Mesothelial cell of epicardium (in vitro differentiated cells): Measurements from ENCODE around the gene ASIC1. TPM values are rescaled to one million over a fixed set of nuclear protein-coding genes. Genes with fewer than 3 reads are reported as not detected.

Experiments used
- DNase-seq, 2 experiments: peaks; one replicate each; pipeline ENCODE4 v3.0.0; 2021; ENCODE audit warnings: low spot score in 2 of 2; ENCODE audit not compliant: unreplicated experiment in 2 of 2
- H3K27ac Mint-ChIP-seq: 2 replicates; pipeline ENCODE4 v1.8.0; 2021; ENCODE audit warnings: mixed read lengths
- H3K27me3 Mint-ChIP-seq: 2 replicates; pipeline ENCODE4 v1.8.0; 2021; ENCODE audit warnings: low read depth, mixed read lengths
- H3K36me3 Mint-ChIP-seq: 2 replicates; pipeline ENCODE4 v1.8.0; 2021; ENCODE audit warnings: mixed read lengths
- H3K4me1 Mint-ChIP-seq: 2 replicates; pipeline ENCODE4 v1.8.0; 2021; ENCODE audit warnings: mixed read lengths
- H3K4me3 Mint-ChIP-seq: 2 replicates; pipeline ENCODE4 v1.8.0; 2021; ENCODE audit warnings: mild to moderate bottlenecking, moderate library complexity, mixed read lengths
- H3K9me3 Mint-ChIP-seq: 2 replicates; pipeline ENCODE4 v1.8.0; 2021; ENCODE audit warnings: mixed read lengths
- total RNA-seq: library from RNA; stranded (reverse); gene quantifications from 3 replicates; pipeline ENCODE4 v1.2.1, GENCODE V29; 2021
- TF ChIP-seq, protein P1 (sequence below): fragments of 200-600 bp; sonication (generic); IDR thresholded peaks from one replicate; pipeline ENCODE4 v1.5.0; 2021; ENCODE audit warnings: antibody characterized with exemption; ENCODE audit not compliant: unreplicated experiment

ASIC1 gene
- total RNA-seq, 1 donor from 2014 or later: 6.1 TPM

DNA sequence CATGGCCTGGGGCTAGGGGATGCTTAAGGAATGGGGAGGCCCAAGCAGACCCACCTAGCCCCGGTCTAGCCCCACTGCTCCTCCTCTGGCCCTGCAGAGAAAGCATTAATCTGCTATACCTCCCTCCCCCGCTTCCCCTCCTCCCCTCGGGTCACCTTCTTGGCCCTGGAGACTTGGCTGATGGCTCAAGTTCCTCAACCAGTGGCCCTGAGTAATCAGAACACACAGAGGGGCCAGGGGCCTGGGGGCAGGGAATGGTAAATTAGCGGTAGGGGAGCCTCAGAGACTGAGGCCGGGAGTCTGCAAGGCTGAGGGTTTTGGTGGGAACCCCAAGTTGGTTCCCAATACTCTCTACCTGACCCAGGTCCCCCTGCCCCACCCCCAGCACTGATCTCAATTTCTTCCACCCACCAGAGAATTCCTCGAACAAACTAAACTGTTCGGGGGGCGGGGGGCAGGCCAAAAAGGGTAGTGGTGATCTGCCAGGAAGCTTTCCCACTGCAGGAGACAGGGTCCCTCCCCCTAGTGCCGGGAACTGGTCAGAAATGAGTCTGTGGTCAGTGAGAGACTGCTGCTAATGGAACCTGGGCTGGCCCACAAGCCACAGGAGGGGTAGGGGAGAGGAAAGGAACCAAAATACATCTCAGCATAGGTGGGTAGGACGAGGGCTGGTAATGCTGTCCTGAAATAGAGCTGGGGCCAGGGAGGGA lies 15.0 kb downstream of the ASIC1 start:
- Mint-ChIP-seq H3K4me1 (peaks cover 9% of the 10 kb centered on the region), H3K27ac (no peak overlapping the region), H3K9me3 (no peaks in the 10 kb centered on the region), H3K27me3 (no peaks in the 10 kb centered on the region), H3K4me3 (no peak overlapping the region), H3K36me3 (no peaks in the 10 kb centered on the region)
- DNase-seq: no peak
- TF ChIP-seq, protein P1, sequence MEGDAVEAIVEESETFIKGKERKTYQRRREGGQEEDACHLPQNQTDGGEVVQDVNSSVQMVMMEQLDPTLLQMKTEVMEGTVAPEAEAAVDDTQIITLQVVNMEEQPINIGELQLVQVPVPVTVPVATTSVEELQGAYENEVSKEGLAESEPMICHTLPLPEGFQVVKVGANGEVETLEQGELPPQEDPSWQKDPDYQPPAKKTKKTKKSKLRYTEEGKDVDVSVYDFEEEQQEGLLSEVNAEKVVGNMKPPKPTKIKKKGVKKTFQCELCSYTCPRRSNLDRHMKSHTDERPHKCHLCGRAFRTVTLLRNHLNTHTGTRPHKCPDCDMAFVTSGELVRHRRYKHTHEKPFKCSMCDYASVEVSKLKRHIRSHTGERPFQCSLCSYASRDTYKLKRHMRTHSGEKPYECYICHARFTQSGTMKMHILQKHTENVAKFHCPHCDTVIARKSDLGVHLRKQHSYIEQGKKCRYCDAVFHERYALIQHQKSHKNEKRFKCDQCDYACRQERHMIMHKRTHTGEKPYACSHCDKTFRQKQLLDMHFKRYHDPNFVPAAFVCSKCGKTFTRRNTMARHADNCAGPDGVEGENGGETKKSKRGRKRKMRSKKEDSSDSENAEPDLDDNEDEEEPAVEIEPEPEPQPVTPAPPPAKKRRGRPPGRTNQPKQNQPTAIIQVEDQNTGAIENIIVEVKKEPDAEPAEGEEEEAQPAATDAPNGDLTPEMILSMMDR: no peak

DNA sequence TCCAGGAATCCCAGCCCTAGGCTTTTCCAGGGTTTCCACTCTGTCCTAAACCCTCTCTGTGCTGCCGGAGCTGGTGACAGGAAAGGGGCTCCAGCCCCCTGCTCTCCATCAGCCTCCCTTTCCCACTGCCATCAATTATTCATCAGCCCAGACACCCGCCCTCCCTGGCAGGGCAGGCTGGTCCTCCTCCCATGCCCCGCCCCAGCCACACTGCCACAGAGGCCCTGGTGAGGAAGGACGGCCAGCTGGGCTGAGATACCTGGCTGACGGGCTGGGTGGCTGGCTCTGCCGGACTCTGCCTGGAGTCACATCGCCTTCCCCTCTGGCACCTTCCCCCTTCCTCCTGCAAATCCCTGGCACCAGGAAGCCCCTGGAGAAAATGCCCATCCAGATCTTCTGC lies 15.8 kb downstream of the ASIC1 start:
- Mint-ChIP-seq H3K4me3 (no peak overlapping the region), H3K27ac (no peak overlapping the region), H3K27me3 (no peaks in the 10 kb centered on the region), H3K4me1 (peaks cover 11% of the 10 kb centered on the region), H3K9me3 (no peaks in the 10 kb centered on the region), H3K36me3 (no peaks in the 10 kb centered on the region)
- TF ChIP-seq, protein P1: no peak
- no peak for DNase-seq

DNA sequence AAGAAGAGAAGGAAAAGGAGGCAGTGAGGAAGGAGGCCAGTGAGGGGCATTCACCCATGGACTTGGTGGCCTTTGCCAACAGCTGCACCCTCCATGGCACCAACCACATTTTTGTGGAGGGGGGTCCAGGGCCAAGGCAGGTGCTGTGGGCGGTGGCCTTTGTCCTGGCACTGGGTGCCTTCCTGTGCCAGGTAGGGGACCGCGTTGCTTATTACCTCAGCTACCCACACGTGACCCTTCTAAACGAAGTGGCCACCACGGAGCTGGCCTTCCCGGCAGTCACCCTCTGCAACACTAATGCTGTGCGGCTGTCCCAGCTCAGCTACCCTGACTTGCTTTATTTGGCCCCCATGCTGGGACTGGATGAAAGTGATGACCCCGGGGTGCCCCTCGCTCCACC lies 16.3 kb downstream of the ASIC1 start:
- H3K27ac Mint-ChIP-seq: no peak overlapping the region
- DNase-seq: no peak
- no peaks in the 10 kb centered on the region for H3K9me3 Mint-ChIP-seq
- H3K27me3 Mint-ChIP-seq: no peaks in the 10 kb centered on the region
- TF ChIP-seq, protein P1: no peak
- H3K4me1 Mint-ChIP-seq: peaks cover 11% of the 10 kb centered on the region
- no peak overlapping the region for H3K4me3 Mint-ChIP-seq
- H3K36me3 Mint-ChIP-seq: no peaks in the 10 kb centered on the region

DNA sequence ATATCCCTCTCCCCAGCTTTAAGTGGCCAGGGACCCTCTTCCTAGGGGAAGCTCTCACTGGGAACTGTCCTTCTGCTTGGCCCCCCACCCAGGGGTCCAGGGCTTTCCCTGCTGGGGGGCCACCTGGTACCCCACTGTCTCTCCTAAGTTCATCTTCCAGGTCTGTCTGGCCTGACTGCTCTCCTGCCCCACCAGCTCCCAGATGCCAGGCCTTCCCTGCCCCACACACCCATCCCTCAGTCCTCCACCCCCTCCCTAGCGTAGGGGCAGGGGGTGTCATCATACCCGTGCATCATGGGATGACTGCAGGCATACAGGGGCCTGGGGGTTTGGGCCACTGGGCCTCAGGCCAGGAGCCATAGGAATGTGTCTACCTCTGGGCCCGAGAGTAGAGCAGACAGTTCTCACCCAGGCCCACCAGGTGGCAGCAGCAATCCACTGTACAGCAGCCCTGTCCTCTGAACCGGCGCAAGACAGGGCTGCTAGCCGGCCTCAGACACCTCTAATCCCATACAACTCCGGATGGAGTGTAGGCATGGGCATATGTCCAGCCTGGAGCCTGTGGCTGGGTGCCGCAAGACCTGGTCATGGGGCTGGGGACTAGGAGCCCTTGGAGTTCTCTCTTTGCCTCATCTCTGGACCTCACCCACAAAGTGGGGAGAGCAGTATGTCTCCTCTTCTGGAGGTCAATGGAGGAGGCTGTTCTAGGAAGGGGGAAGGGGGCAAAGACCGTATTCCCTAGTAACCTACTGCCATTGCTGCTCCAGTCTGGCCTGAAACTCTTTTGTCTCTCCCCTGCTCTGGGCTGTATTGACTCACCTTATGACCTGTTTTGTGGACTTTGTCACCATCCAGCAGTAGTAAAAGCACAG lies 17.8 kb downstream of the ASIC1 start:
- Mint-ChIP-seq H3K27me3 (no peaks in the 10 kb centered on the region), H3K36me3 (no peaks in the 10 kb centered on the region), H3K4me1 (peaks cover 9% of the 10 kb centered on the region), H3K4me3 (no peak overlapping the region), H3K27ac (no peak overlapping the region), H3K9me3 (no peaks in the 10 kb centered on the region)
- TF ChIP-seq, protein P1: peak; percentile 85
- peak; percentile 68 to 89 for DNase-seq

DNA sequence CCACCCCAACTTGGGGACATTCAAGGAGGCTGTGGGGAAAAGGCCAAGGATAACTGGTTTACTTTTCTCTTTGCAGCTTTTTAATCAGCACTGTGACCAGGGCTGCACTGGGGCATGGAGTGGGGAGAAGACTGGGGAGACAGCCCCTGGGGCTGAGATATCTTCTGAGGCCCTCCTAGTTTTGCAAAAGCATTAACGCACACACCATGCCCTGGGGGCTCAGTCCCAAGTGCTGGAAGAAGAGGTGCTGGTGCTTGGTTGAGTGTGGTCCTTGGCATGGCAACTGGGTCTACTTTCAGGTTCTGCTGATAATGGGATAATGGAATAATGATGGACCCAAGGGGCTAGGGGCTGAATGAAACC lies 18.4 kb downstream of the ASIC1 start:
- peaks cover 4% of the 10 kb centered on the region for H3K4me1 Mint-ChIP-seq
- TF ChIP-seq, protein P1: no peak

More for the DNA sequence above, 18.4 kb downstream of the ASIC1 start:
- no peaks in the 10 kb centered on the region for H3K9me3 Mint-ChIP-seq
- DNase-seq: no peak
- H3K27me3 Mint-ChIP-seq: peaks cover under 1% of the 10 kb centered on the region
- no peak overlapping the region for H3K27ac Mint-ChIP-seq
- H3K4me3 Mint-ChIP-seq: no peak overlapping the region
- no peaks in the 10 kb centered on the region for H3K36me3 Mint-ChIP-seq
